GM12891 (cell line): ENCODE results near the gene OR10AD1.

ENCODE experiments used
- POLR2A ChIP-seq: IDR thresholded peaks from 2 replicates; pipeline ENCODE4 v1.6.1; 2011; ENCODE audit warnings: low read depth, low read length, control low read depth
- POLR2AphosphoS5 ChIP-seq: IDR thresholded peaks from 2 replicates; pipeline ENCODE4 v1.6.1; 2011; ENCODE audit warnings: low read depth, low read length, control low read depth
- SPI1 ChIP-seq: IDR thresholded peaks from 2 replicates; pipeline ENCODE4 v1.6.1; 2011; ENCODE audit warnings: low read depth, low read length, control low read depth
- TAF1 ChIP-seq: IDR thresholded peaks from 2 replicates; pipeline ENCODE4 v1.6.1; 2011; ENCODE audit warnings: low read depth, low read length, control low read depth

- TF ChIP-seq POLR2A: no peak
- TF ChIP-seq TAF1: no peak
- TF ChIP-seq POLR2AphosphoS5: no peak
- TF ChIP-seq SPI1: no peak
Observed at GRCh38 chr12:48199774-48200221, 3.3 kb downstream of the OR10AD1 start.
